Measurements from ENCODE around the gene ELF5.

DNA sequence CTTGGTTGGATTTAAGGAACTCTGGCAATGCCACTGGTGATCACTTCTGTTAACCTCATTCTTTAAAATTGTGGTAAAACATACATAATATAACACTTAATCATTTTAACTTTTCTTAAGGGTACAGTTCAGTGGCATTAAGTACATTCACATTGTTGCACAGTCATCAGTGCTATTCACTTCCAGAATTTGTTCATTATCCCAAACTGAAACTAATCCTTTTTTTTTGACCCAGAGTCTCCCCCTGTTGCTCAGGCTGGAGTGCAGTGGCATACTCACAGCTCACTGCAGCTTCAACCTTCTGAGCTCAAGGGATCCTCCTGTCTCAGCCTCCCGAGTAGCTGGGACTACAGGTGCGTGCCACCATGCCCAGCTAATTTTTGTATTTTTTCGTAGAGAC is 10.6 kb downstream of the ELF5 start:
- TF ChIP-seq GABPA (IDR thresholded peaks at IDR 0.05; ENCODE audit: low read depth, low read length), result no peak
- no peak for TF ChIP-seq GABPA (CRISPR knock-in tag; IDR thresholded peaks at IDR 0.05; ENCODE audit: low read depth)
- no peak for TF ChIP-seq MTA1 (CRISPR knock-in tag; IDR thresholded peaks at IDR 0.05; ENCODE audit: borderline replicate concordance)
- TF ChIP-seq, protein P1, sequence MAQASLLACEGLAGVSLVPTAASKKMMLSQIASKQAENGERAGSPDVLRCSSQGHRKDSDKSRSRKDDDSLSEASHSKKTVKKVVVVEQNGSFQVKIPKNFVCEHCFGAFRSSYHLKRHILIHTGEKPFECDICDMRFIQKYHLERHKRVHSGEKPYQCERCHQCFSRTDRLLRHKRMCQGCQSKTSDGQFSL (CRISPR knock-in tag; IDR thresholded peaks at IDR 0.05), result no peak
- TF ChIP-seq HNRNPLL (IDR thresholded peaks at IDR 0.05; ENCODE audit: low read depth, low read length, poor library complexity, severe bottlenecking), result no peak
- TF ChIP-seq, protein P2, sequence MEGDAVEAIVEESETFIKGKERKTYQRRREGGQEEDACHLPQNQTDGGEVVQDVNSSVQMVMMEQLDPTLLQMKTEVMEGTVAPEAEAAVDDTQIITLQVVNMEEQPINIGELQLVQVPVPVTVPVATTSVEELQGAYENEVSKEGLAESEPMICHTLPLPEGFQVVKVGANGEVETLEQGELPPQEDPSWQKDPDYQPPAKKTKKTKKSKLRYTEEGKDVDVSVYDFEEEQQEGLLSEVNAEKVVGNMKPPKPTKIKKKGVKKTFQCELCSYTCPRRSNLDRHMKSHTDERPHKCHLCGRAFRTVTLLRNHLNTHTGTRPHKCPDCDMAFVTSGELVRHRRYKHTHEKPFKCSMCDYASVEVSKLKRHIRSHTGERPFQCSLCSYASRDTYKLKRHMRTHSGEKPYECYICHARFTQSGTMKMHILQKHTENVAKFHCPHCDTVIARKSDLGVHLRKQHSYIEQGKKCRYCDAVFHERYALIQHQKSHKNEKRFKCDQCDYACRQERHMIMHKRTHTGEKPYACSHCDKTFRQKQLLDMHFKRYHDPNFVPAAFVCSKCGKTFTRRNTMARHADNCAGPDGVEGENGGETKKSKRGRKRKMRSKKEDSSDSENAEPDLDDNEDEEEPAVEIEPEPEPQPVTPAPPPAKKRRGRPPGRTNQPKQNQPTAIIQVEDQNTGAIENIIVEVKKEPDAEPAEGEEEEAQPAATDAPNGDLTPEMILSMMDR (CRISPR knock-in tag; IDR thresholded peaks at IDR 0.05), result 0 out of 2 replicates have a peak, but pooled peaks have one; percentile 7
- no peak for TF ChIP-seq ETV5 (CRISPR knock-in tag; IDR thresholded peaks at IDR 0.05; ENCODE audit: borderline replicate concordance)
- TF ChIP-seq CEBPB (IDR thresholded peaks at IDR 0.05; ENCODE audit: borderline replicate concordance, low read depth, low read length), result no peak
- no peak for TF ChIP-seq ZNF749 (CRISPR knock-in tag; IDR thresholded peaks at IDR 0.05; ENCODE audit: borderline replicate concordance)
- TF ChIP-seq ETV6 (CRISPR knock-in tag; conservative IDR thresholded peaks at IDR 0.05), result no peak

Measured in HepG2 (cell line).